NB4 (cell line): Measurements from ENCODE around the gene AUP1.
"Not testable (repeated sequence)": the region's sequence is repeated elsewhere in the genome, so short reads cannot be mapped to it uniquely, and the experiment has no call there.

Experiments
- DNase-seq: peaks from one replicate; pipeline ENCODE4 v3.0.0; 2010; ENCODE audit warnings: low read depth
- H3K4me3 ChIP-seq: one replicate; pipeline ENCODE4 v1.5.1; 2011; ENCODE audit warnings: mild to moderate bottlenecking, low read depth, low read length, moderate library complexity
- CTCF ChIP-seq: IDR thresholded peaks from one replicate; pipeline ENCODE4 v1.5.1; 2012; ENCODE audit warnings: low read depth, low read length
- MYC ChIP-seq: IDR thresholded peaks from 2 replicates; pipeline ENCODE4 v1.6.1; 2011; ENCODE audit warnings: low read depth, low read length
- POLR2A ChIP-seq: IDR thresholded peaks from 2 replicates; pipeline ENCODE4 v1.6.1; 2011; ENCODE audit warnings: mild to moderate bottlenecking; ENCODE audit not compliant: insufficient read length; ENCODE audit errors: extremely low read depth
- TF ChIP-seq, protein P1 (sequence below): IDR thresholded peaks from 2 replicates; pipeline ENCODE4 v1.6.1; 2011; ENCODE audit warnings: low read depth, low read length

AUP1 gene

GRCh38 chr2:74489906-74490305 is 39.6 kb downstream of the AUP1 start:
- TF ChIP-seq POLR2A (no peak), MYC (no peak), CTCF (no peak)
- TF ChIP-seq, protein P1, sequence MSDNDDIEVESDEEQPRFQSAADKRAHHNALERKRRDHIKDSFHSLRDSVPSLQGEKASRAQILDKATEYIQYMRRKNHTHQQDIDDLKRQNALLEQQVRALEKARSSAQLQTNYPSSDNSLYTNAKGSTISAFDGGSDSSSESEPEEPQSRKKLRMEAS: no peak
- H3K4me3 ChIP-seq: no peak overlapping the region
- DNase-seq: no peak

DNA sequence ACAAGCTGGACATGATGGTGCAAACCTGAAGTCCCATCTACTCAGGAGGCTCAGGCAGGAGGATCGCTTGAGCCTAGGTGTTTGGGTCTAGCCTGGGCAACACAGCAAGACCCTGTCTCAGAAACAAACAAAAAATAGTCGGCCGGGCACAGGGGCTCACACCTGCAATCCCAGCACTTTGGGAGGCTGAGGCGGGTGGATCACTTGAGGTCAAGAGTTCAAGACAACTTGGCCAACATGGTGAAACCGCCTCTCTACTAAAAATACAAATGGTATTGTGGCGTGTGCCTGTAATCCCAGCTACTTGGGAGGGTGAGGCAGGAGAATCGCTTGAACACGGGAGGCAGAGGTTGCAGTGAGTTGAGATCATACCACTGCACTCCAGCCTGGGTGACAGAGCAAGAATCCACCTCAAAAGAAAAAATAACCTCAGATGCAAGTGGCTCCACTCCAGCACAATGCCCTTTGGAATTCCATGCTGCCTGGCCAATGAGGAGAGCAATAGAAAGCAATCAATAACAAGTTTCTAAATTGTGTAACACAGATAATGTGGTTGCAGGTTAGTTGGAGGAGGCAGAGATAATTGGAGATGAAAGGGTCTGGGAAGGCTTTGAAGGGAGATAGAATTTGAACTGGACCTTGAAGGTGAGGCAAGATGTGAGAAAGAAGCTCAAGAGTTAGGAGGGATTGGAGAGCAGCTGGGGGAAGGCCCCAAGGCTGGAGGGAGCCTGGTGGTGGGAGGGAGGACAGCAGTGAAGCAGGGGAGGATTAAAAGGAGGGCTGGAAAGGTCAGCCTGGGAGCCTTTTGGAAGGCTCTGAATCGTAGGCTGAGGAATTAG is 40.6 kb downstream of the AUP1 start:
- TF ChIP-seq, protein P1: no peak
- TF ChIP-seq MYC (no peak), POLR2A (no peak), CTCF (no peak)
- DNase-seq: no peak
- H3K4me3 ChIP-seq: no peak overlapping the region

DNA sequence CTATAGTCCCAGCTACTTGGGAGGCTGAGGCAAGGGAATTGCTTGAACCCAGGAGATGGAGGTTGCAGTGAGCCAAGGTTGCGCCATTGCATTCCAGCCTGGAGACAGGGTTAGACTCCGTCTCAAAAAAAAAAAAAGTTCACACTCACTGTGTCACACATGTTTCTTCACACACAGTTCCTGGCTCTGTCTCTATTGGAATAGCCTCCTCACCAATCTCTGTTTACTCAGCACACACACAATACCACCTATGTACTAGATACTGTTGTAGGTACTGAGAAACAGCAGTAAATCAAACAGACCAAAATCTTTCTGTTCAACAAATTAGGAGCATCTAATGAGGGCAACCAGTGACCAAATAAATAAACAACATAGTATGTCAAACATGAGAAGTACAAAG is 43.4 kb downstream of the AUP1 start:
- H3K4me3 ChIP-seq: no peak overlapping the region
- DNase-seq: no peak
- no peak for TF ChIP-seq POLR2A
- TF ChIP-seq MYC: no peak
- no peak for TF ChIP-seq CTCF
- TF ChIP-seq, protein P1: no peak

- peak overlapping the region; percentile 84 for H3K4me3 ChIP-seq
- not testable (repeated sequence) for DNase-seq
These were observed 45.8 kb downstream of the AUP1 start for GRCh38 chr2:74483675-74484164.

DNA sequence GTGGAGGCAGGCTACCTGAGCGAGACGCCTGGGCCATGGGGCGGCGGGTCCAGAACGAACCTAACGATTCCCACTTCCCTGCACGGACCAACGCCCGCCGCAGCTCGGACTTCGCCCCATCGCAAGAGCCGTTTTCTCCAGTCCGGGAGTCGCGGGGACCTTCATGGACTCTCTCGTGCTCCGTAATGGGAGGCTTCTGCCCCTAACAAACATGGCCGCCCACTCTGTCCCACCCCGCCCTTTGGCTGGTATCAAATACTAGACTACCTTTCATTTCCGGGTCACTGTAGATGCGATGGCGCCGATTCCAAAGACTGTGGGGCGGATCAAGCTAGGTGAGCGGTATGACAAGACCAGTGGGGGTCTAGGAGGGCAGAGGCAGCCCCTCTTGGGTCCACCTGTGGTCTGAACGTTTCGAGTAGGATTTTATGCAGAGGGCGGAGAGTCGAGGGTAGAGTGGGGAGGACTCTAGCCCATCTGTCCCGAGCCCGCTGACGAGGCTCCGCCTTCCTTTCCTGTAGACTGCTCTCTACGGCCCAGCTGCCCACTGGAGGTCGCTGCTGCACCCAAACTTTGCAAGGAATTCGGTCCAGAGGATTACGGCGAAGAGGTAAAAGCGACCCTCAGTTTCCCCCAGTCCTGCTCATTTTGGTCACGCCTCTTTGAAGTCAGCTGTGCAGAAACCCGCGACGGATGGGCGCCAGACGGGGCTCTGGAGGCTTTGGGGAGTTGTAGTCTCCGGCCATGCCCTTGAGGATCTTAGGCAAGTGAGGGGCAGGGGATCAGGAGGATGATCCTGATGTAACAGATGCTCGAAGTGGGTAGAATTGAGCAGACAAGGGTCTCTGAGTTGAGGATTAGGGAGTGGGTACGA is 46.5 kb downstream of the AUP1 start, which contains the start of the genes CCDC142 and TTC31:
Gene CCDC142, minus strand, starts transcription at position 198 of the 874 bp plus-strand sequence. Its CDS starts 161 bp downstream, at position 37.
Gene TTC31, plus strand, starts transcription at position 281 of the 874 bp plus-strand sequence. Its CDS starts 15 bp downstream, at position 296.
- peak; percentile 98 for DNase-seq
- peak; percentile 93 for TF ChIP-seq CTCF
- peak; percentile 52; the same call in 1 of the 2 replicates for TF ChIP-seq MYC
- peak; percentile 55 for TF ChIP-seq POLR2A
- TF ChIP-seq, protein P1: peak; percentile 17; the same call in 1 of the 2 replicates

More for the DNA sequence above, 46.5 kb downstream of the AUP1 start, which contains the start of the genes CCDC142 and TTC31:
- peak within 1 kb of the TSS; percentile 84 for H3K4me3 ChIP-seq
